Endothelial cell of umbilical vein (primary cell): ENCODE results near the gene KSR1.

Experiments
- EZH2 ChIP-seq: IDR thresholded peaks from 2 replicates; pipeline ENCODE4 v1.6.1; 2012; ENCODE audit warnings: borderline replicate concordance, low read depth, mild to moderate bottlenecking, moderate library complexity, low read length, inconsistent platforms; ENCODE audit not compliant: severe bottlenecking
- JUN ChIP-seq: IDR thresholded peaks from 2 replicates; pipeline ENCODE4 v1.6.1; 2011; ENCODE audit warnings: borderline replicate concordance, low read depth; ENCODE audit not compliant: insufficient read length, insufficient read depth
- MYC ChIP-seq: IDR thresholded peaks from one replicate; pipeline ENCODE4 v1.6.1; 2011; ENCODE audit warnings: mild to moderate bottlenecking, low read depth, low read length
- POLR2A ChIP-seq: IDR thresholded peaks from 2 replicates; pipeline ENCODE4 v1.6.1; 2012; ENCODE audit warnings: low read depth, mild to moderate bottlenecking, control low read depth, low read length
- POLR2AphosphoS5 ChIP-seq: IDR thresholded peaks from 2 replicates; pipeline ENCODE4 v1.6.1; 2012; ENCODE audit warnings: low read depth, mild to moderate bottlenecking, control low read depth, low read length, moderate library complexity; ENCODE audit not compliant: insufficient read depth
- TF ChIP-seq, protein P1 (sequence below), 2 donors: IDR thresholded peaks; 1 replicate in 1 of 2; 2 replicates in 1 of 2; pipeline ENCODE4 v1.5.1; 2011; ENCODE audit warnings: low read length in 2 of 2, mild to moderate bottlenecking in 2 of 2, moderate library complexity in 2 of 2, control low read depth in 1 of 2, inconsistent platforms in 1 of 2, low read depth in 1 of 2; ENCODE audit not compliant: insufficient read depth in 1 of 2; ENCODE audit errors: extremely low read depth in 1 of 2
- TF ChIP-seq, protein P2 (sequence below): IDR thresholded peaks from 2 replicates; pipeline ENCODE4 v1.6.1; 2011; ENCODE audit not compliant: insufficient read depth, insufficient read length

DNA sequence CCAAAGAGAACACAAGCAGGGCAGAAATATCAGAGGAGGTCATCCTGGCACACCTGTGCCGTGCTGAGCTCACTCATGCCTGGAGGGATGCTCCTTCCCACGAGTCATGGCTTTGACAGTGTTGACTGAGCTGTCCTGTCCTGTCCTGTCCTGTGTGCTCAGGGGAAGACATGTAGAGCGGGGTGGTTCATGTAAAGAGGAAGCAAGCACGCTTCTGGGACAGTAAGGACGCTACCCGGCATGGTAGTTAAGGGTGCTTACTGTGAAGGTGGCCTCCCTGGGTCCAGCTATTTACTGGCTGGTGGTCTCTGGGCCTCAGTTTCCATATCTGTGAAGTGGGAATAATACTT, 175.1 kb downstream of the KSR1 start:
- TF ChIP-seq EZH2 (no peak), POLR2A (no peak), MYC (no peak), POLR2AphosphoS5 (no peak), JUN (no peak)
- TF ChIP-seq, protein P1, sequence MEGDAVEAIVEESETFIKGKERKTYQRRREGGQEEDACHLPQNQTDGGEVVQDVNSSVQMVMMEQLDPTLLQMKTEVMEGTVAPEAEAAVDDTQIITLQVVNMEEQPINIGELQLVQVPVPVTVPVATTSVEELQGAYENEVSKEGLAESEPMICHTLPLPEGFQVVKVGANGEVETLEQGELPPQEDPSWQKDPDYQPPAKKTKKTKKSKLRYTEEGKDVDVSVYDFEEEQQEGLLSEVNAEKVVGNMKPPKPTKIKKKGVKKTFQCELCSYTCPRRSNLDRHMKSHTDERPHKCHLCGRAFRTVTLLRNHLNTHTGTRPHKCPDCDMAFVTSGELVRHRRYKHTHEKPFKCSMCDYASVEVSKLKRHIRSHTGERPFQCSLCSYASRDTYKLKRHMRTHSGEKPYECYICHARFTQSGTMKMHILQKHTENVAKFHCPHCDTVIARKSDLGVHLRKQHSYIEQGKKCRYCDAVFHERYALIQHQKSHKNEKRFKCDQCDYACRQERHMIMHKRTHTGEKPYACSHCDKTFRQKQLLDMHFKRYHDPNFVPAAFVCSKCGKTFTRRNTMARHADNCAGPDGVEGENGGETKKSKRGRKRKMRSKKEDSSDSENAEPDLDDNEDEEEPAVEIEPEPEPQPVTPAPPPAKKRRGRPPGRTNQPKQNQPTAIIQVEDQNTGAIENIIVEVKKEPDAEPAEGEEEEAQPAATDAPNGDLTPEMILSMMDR (IDR thresholded peaks at IDR 0.05; ENCODE audit: extremely low read depth in 1 of 2, insufficient read depth in 1 of 2, low read depth in 1 of 2, low read length in 2 of 2) = no peak
- TF ChIP-seq, protein P2, sequence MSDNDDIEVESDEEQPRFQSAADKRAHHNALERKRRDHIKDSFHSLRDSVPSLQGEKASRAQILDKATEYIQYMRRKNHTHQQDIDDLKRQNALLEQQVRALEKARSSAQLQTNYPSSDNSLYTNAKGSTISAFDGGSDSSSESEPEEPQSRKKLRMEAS = no peak
